K562 (cell line): ENCODE data around the gene ANTXRL. TPM values are rescaled to one million over a fixed set of nuclear protein-coding genes. Genes with fewer than 3 reads are reported as not detected.

Source experiments
- KDM4B ChIP-seq, 2 experiments: fragments of 450-650 bp in 1 of 2; sonication (generic) in 1 of 2; IDR thresholded peaks; 2 replicates each; pipeline ENCODE4 v1.6.1; 2016 to 2017; ENCODE audit warnings: borderline replicate concordance in 2 of 2, antibody characterized with exemption in 1 of 2, low read depth in 1 of 2, mild to moderate bottlenecking in 1 of 2
- SRSF1 ChIP-seq: fragments of 200-400 bp; formaldehyde crosslinking; IDR thresholded peaks from 2 replicates; pipeline ENCODE4 v1.6.1; 2017; ENCODE audit warnings: mild to moderate bottlenecking, low read depth, low read length, moderate library complexity
- TAF7 ChIP-seq: fragments of 450-650 bp; IDR thresholded peaks from 2 replicates; pipeline ENCODE4 v1.6.1; 2016; ENCODE audit warnings: missing genetic modification characterization, missing compliant biosample characterization
- ZFP1 ChIP-seq: fragments of 450-650 bp; formaldehyde crosslinking; IDR thresholded peaks from 2 replicates; pipeline ENCODE4 v1.4.0; 2020; ENCODE audit warnings: mild to moderate bottlenecking, mixed read lengths
- ZNF384 ChIP-seq: IDR thresholded peaks from 2 replicates; pipeline ENCODE4 v1.6.1; 2012; ENCODE audit warnings: low read depth, low read length, improper control_type of control experiment
- ZNF398 ChIP-seq: fragments of 250-450 bp; sonication (Bioruptor Pico); IDR thresholded peaks from 2 replicates; pipeline ENCODE4 v1.8.0; 2021; ENCODE audit warnings: moderate library complexity, mild to moderate bottlenecking, inconsistent platforms
- ZNF584 ChIP-seq: fragments of 200-800 bp; sonication (Bioruptor generic); IDR thresholded peaks from 2 replicates; pipeline ENCODE4 v1.6.1; 2016; ENCODE audit warnings: low read depth, mild to moderate bottlenecking, missing genetic modification characterization, missing compliant biosample characterization
- polyA plus RNA-seq, 8 experiments: library from polyadenylated mRNA; depleted of rRNA in 4 of 8; stranded (reverse) in 5 of 8; unstranded in 3 of 8; fragments of >200 nt; fragmentation: Nextera tagmentation in 2 of 8; fragmentation: Illumina TruSeq in 1 of 8; extraction: Ambion mirVana in 2 of 8; extraction: Trizol in 1 of 8; gene quantifications; 2 replicates each; pipeline versions ENCODE4 v1.2.1 to v1.2.3, GENCODE V29; 2011 to 2014; ENCODE audit warnings: inconsistent platforms in 1 of 8, missing spikeins in 1 of 8
- total RNA-seq, 7 experiments: library from RNA; depleted of rRNA in 6 of 7; stranded (reverse); fragments of >200 nt in 6 of 7; fragmentation: Illumina TruSeq in 2 of 7; extraction: Trizol in 2 of 7; gene quantifications; 2 replicates each; pipeline versions ENCODE4 v1.2.1 to v1.2.3, GENCODE V29; 2011 to 2021; ENCODE audit warnings: low replicate concordance in 1 of 7
- TF ChIP-seq, protein P1 (sequence below), 2 experiments: fragments of 450-650 bp; IDR thresholded peaks; 2 replicates each; pipeline ENCODE4 v1.6.1; 2016

ANTXRL gene
- total and polyA plus RNA-seq, 9 of the 15 experiments (the other 6 are each of a cell fraction or from before 2014, with no cell fraction given), result not detected

DNA sequence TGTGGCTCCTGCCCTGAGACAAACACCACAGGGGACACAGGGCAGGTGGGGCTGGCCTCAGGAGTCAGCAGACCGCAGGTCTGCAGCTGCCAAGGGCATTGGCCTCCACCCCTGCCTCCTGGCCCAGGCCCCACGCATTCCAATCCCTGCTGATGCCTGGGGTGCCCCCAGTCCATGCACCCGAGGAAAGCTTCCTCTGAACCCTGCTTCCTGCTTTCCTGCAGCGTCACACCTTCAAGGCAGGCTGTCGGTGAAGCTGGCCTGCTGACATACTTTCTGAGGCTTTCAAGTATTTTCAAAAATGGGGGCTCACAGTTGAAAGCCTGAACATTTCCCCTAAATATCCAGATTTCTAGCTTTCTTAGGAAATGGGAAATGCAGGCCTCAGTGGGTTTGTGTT lies 22.5 kb upstream of the ANTXRL start (continued):
- no peak for TF ChIP-seq KDM4B (IDR thresholded peaks at IDR 0.05; ENCODE audit: borderline replicate concordance in 2 of 2, low read depth in 1 of 2)
- TF ChIP-seq, protein P1, sequence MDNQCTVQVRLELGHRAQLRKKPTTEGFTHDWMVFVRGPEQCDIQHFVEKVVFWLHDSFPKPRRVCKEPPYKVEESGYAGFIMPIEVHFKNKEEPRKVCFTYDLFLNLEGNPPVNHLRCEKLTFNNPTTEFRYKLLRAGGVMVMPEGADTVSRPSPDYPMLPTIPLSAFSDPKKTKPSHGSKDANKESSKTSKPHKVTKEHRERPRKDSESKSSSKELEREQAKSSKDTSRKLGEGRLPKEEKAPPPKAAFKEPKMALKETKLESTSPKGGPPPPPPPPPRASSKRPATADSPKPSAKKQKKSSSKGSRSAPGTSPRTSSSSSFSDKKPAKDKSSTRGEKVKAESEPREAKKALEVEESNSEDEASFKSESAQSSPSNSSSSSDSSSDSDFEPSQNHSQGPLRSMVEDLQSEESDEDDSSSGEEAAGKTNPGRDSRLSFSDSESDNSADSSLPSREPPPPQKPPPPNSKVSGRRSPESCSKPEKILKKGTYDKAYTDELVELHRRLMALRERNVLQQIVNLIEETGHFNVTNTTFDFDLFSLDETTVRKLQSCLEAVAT (IDR thresholded peaks at IDR 0.05), result no peak
- no peak for TF ChIP-seq ZNF384
- no peak for TF ChIP-seq ZNF398
- no peak for TF ChIP-seq SRSF1
- no peak for TF ChIP-seq ZNF584 (CRISPR knock-in tag)
- no peak for TF ChIP-seq ZFP1
- no peak for TF ChIP-seq TAF7 (tag)
